Kidney capillary endothelial cell (primary cell): ENCODE data around the gene SCIN.
"Not testable (repeated sequence)": the region's sequence is repeated elsewhere in the genome, so short reads cannot be mapped to it uniquely, and the experiment has no call there.

ENCODE experiments used
- DNase-seq: peaks from one replicate; pipeline ENCODE4 v3.0.0-alpha.2; 2018; ENCODE audit warnings: low spot score

Gene SCIN

GRCh38 chr7:12619461-12620069, 49.0 kb downstream of the SCIN start:
- no peak for DNase-seq

- peak; percentile 86 for DNase-seq
Observed at GRCh38 chr7:12620371-12620770, 49.9 kb downstream of the SCIN start.

- DNase-seq, result no peak
Observed at GRCh38 chr7:12623223-12623622, 52.7 kb downstream of the SCIN start.

- peak; percentile 76 for DNase-seq
Observed at GRCh38 chr7:12623885-12624498, 53.5 kb downstream of the SCIN start.

- DNase-seq, result no peak
Observed at GRCh38 chr7:12625836-12626235, 55.3 kb downstream of the SCIN start.

GRCh38 chr7:12629816-12630512, 59.4 kb downstream of the SCIN start:
- DNase-seq, result no peak

- DNase-seq, result no peak
Observed at GRCh38 chr7:12630513-12630819, 59.9 kb downstream of the SCIN start.

- no peak for DNase-seq
Observed at GRCh38 chr7:12633582-12633981, 63.1 kb downstream of the SCIN start.

- DNase-seq, result no peak
Observed at GRCh38 chr7:12635830-12636229, 65.3 kb downstream of the SCIN start.

GRCh38 chr7:12637328-12637727, 66.8 kb downstream of the SCIN start:
- no peak for DNase-seq

GRCh38 chr7:12637819-12638592, 67.5 kb downstream of the SCIN start:
- no peak for DNase-seq

- peak; percentile 60 for DNase-seq
Observed at GRCh38 chr7:12638851-12639456, 68.4 kb downstream of the SCIN start.

GRCh38 chr7:12640299-12641096, 70.0 kb downstream of the SCIN start:
- no peak for DNase-seq

GRCh38 chr7:12641196-12641595, 70.7 kb downstream of the SCIN start:
- DNase-seq, result no peak

- no peak for DNase-seq
Observed at GRCh38 chr7:12642508-12642907, 72.0 kb downstream of the SCIN start.

GRCh38 chr7:12643001-12643643, 72.6 kb downstream of the SCIN start:
- DNase-seq, result no peak

GRCh38 chr7:12643644-12644043, 73.1 kb downstream of the SCIN start:
- no peak for DNase-seq

- not testable (repeated sequence) for DNase-seq
Observed at GRCh38 chr7:12645212-12645611, 74.7 kb downstream of the SCIN start.

GRCh38 chr7:12646139-12646538, 75.6 kb downstream of the SCIN start:
- no peak for DNase-seq

GRCh38 chr7:12647364-12648219, 77.1 kb downstream of the SCIN start:
- DNase-seq, result no peak
